Measurements from ENCODE around the gene TANGO6. TPM values are rescaled to one million over a fixed set of nuclear protein-coding genes. Genes with fewer than 3 reads are reported as not detected.

TANGO6 gene
- total RNA-seq, 1 experiment from 2014 or later: 18.2 TPM

DNA sequence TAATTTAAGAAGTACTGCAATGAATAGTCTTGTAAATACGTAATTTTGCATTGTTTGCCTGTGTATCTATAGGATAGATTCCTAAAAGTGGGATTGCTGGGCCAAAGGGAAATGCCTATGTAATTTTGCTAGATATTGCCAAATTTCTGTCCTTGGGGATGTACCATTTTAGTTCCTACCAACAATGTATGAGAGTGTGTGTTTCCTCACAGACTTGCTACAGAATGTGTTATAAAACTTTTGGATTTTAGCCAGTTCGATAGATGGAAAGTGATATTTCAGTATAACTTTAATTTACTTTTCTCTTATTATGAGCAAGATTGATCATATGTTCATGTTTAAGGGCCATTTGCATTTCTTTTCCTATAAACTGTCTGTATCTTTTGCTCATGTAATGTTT is 8.3 kb downstream of the TANGO6 start:
- Mint-ChIP-seq H3K4me3 (ENCODE audit: unreplicated experiment) (no peak overlapping the region), H3K27me3 (ENCODE audit: insufficient read depth, unreplicated experiment) (no peaks in the 10 kb centered on the region), H3K9me3 (ENCODE audit: unreplicated experiment) (no peaks in the 10 kb centered on the region), H3K36me3 (ENCODE audit: insufficient read depth, unreplicated experiment) (no peaks in the 10 kb centered on the region), H3K4me1 (ENCODE audit: low read depth, unreplicated experiment) (no peaks in the 10 kb centered on the region), H3K27ac (ENCODE audit: unreplicated experiment) (no peak overlapping the region)
- H3K36me3 ChIP-seq (ENCODE audit: control insufficient read depth, insufficient read depth, low read length): no peaks in the 10 kb centered on the region
- TF ChIP-seq, protein P1, sequence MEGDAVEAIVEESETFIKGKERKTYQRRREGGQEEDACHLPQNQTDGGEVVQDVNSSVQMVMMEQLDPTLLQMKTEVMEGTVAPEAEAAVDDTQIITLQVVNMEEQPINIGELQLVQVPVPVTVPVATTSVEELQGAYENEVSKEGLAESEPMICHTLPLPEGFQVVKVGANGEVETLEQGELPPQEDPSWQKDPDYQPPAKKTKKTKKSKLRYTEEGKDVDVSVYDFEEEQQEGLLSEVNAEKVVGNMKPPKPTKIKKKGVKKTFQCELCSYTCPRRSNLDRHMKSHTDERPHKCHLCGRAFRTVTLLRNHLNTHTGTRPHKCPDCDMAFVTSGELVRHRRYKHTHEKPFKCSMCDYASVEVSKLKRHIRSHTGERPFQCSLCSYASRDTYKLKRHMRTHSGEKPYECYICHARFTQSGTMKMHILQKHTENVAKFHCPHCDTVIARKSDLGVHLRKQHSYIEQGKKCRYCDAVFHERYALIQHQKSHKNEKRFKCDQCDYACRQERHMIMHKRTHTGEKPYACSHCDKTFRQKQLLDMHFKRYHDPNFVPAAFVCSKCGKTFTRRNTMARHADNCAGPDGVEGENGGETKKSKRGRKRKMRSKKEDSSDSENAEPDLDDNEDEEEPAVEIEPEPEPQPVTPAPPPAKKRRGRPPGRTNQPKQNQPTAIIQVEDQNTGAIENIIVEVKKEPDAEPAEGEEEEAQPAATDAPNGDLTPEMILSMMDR (IDR thresholded peaks at IDR 0.05; ENCODE audit: insufficient read depth in 1 of 2, low read depth in 1 of 2, low read length in 1 of 2, severe bottlenecking in 1 of 2, unreplicated experiment in 1 of 2): no peak
- POLR2A ChIA-PET: no interaction called here
- BruUV-seq (replicated peaks): no TSS peak
- DNase-seq: no peak
- CTCF ChIA-PET: no interaction called here
- H3K4me1 ChIP-seq: no peaks in the 10 kb centered on the region
- intact Hi-C loops (cut with micrococcal nuclease; ENCODE audit: unreplicated experiment): no loop called here
- H3K4me3 ChIP-seq (ENCODE audit: low read depth, low read length): no peak overlapping the region
- no peaks in the 10 kb centered on the region for H3K27me3 ChIP-seq (replicated peaks; ENCODE audit: control insufficient read depth, insufficient read depth, low read length)
- no peaks in the 10 kb centered on the region for H3K9me3 ChIP-seq

DNA sequence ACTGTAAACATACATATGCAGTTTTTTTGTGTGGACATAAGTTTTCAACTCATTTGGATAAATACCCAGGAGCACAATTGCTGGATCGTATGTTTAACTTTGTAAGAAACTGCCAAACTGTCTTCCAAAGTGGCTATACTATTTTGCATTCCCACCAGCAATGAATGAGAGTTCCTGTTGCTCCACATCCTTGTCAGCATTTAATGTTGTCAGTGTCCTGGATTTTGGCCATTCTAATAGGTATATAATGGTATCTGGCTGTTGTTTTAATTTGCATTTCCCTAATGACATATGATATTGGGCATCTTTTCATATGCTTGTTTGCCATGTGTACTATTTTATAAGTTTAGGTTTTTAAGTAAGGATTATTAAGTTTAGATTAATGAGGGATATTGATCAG is 14.1 kb downstream of the TANGO6 start:
- TF ChIP-seq, protein P1 (IDR thresholded peaks at IDR 0.05; ENCODE audit: insufficient read depth in 1 of 2, low read depth in 1 of 2, low read length in 1 of 2, severe bottlenecking in 1 of 2, unreplicated experiment in 1 of 2): no peak
- Mint-ChIP-seq H3K4me3 (ENCODE audit: unreplicated experiment) (no peak overlapping the region), H3K9me3 (ENCODE audit: unreplicated experiment) (no peaks in the 10 kb centered on the region), H3K27me3 (ENCODE audit: insufficient read depth, unreplicated experiment) (no peaks in the 10 kb centered on the region), H3K4me1 (ENCODE audit: low read depth, unreplicated experiment) (peaks cover 6% of the 10 kb centered on the region), H3K36me3 (ENCODE audit: insufficient read depth, unreplicated experiment) (no peaks in the 10 kb centered on the region), H3K27ac (ENCODE audit: unreplicated experiment) (no peak overlapping the region)
- no peak for DNase-seq
- Histone ChIP-seq H3K36me3 (ENCODE audit: control insufficient read depth, insufficient read depth, low read length) (no peaks in the 10 kb centered on the region), H3K9me3 (no peaks in the 10 kb centered on the region), H3K4me1 (no peaks in the 10 kb centered on the region), H3K4me3 (ENCODE audit: low read depth, low read length) (no peak overlapping the region), H3K27me3 (replicated peaks; ENCODE audit: control insufficient read depth, insufficient read depth, low read length) (no peaks in the 10 kb centered on the region)
- intact Hi-C loops (cut with micrococcal nuclease; ENCODE audit: unreplicated experiment): no loop called here
- ChIA-PET CTCF (no interaction called here), POLR2A (no interaction called here)
- no TSS peak for BruUV-seq (replicated peaks)

- peaks cover 6% of the 10 kb centered on the region for H3K4me1 Mint-ChIP-seq (ENCODE audit: low read depth, unreplicated experiment)
- H3K9me3 Mint-ChIP-seq (ENCODE audit: unreplicated experiment): no peaks in the 10 kb centered on the region
- no peaks in the 10 kb centered on the region for H3K27me3 Mint-ChIP-seq (ENCODE audit: insufficient read depth, unreplicated experiment)
- CTCF ChIA-PET: no interaction called here
- no peaks in the 10 kb centered on the region for H3K4me1 ChIP-seq
- no peak overlapping the region for H3K4me3 ChIP-seq (ENCODE audit: low read depth, low read length)
- H3K36me3 Mint-ChIP-seq (ENCODE audit: insufficient read depth, unreplicated experiment): no peaks in the 10 kb centered on the region
- no peak for DNase-seq
- H3K9me3 ChIP-seq: no peaks in the 10 kb centered on the region
- intact Hi-C loops (cut with micrococcal nuclease; ENCODE audit: unreplicated experiment): no loop called here
- no peaks in the 10 kb centered on the region for H3K36me3 ChIP-seq (ENCODE audit: control insufficient read depth, insufficient read depth, low read length)
- no peak overlapping the region for H3K4me3 Mint-ChIP-seq (ENCODE audit: unreplicated experiment)
- TF ChIP-seq, protein P1 (IDR thresholded peaks at IDR 0.05; ENCODE audit: insufficient read depth in 1 of 2, low read depth in 1 of 2, low read length in 1 of 2, severe bottlenecking in 1 of 2, unreplicated experiment in 1 of 2): no peak
- no TSS peak for BruUV-seq (replicated peaks)
- no peak overlapping the region for H3K27ac Mint-ChIP-seq (ENCODE audit: unreplicated experiment)
- POLR2A ChIA-PET: no interaction called here
- H3K27me3 ChIP-seq (replicated peaks; ENCODE audit: control insufficient read depth, insufficient read depth, low read length): no peaks in the 10 kb centered on the region
Measured at GRCh38 chr16:68859828-68860227, 16.5 kb downstream of the TANGO6 start.
